Measurements from ENCODE around the gene IGFALS.

IGFALS gene

GRCh38 chr16:1763521-1764511, 29.7 kb downstream of the IGFALS start:
- no peak for DNase-seq

- DNase-seq = no peak
Measured at GRCh38 chr16:1762879-1763520, 30.5 kb downstream of the IGFALS start.

GRCh38 chr16:1762196-1762878, 31.2 kb downstream of the IGFALS start:
- no peak for DNase-seq

GRCh38 chr16:1761751-1762150, 31.8 kb downstream of the IGFALS start:
- no peak for DNase-seq

GRCh38 chr16:1760911-1761310, 32.6 kb downstream of the IGFALS start:
- DNase-seq = no peak

- no peak for DNase-seq
Measured at GRCh38 chr16:1759511-1759910, 34.0 kb downstream of the IGFALS start.

- no peak for DNase-seq
Measured at GRCh38 chr16:1758923-1759322, 34.6 kb downstream of the IGFALS start.

GRCh38 chr16:1757714-1758461, 35.6 kb downstream of the IGFALS start:
- DNase-seq = no peak

GRCh38 chr16:1754204-1754603, 39.3 kb downstream of the IGFALS start:
- DNase-seq = no peak

- no peak for DNase-seq
Measured at GRCh38 chr16:1752853-1753252, 40.7 kb downstream of the IGFALS start.

- DNase-seq = no peak
Measured at GRCh38 chr16:1751946-1752345, 41.6 kb downstream of the IGFALS start.

- DNase-seq = no peak
Measured at GRCh38 chr16:1749152-1750117, 44.1 kb downstream of the IGFALS start.

- no peak for DNase-seq
Measured at GRCh38 chr16:1747934-1748333, 45.6 kb downstream of the IGFALS start.

- DNase-seq = no peak
Measured at GRCh38 chr16:1746693-1747195, 46.8 kb downstream of the IGFALS start.

GRCh38 chr16:1745900-1746692, 47.4 kb downstream of the IGFALS start:
- no peak for DNase-seq

GRCh38 chr16:1745181-1745899, 48.2 kb downstream of the IGFALS start:
- DNase-seq = no peak

- DNase-seq = no peak
Measured at GRCh38 chr16:1744338-1744840, 49.1 kb downstream of the IGFALS start.

GRCh38 chr16:1743376-1744337, 49.8 kb downstream of the IGFALS start:
- DNase-seq = no peak
